K562 (cell line): Measurements from ENCODE around the gene EXOSC2. TPM values are rescaled to one million over a fixed set of nuclear protein-coding genes. Genes with fewer than 3 reads are reported as not detected.

Source experiments
- CHAMP1 ChIP-seq: fragments of 450-650 bp; IDR thresholded peaks from 2 replicates; pipeline ENCODE4 v1.6.1; 2016; ENCODE audit warnings: mild to moderate bottlenecking
- DDX20 ChIP-seq: fragments of 450-650 bp; IDR thresholded peaks from 2 replicates; pipeline ENCODE4 v1.6.1; 2016; ENCODE audit warnings: missing genetic modification characterization, low read depth, mild to moderate bottlenecking, missing compliant biosample characterization, moderate library complexity
- GMEB1 ChIP-seq: fragments of 250-450 bp; sonication (Bioruptor Pico); IDR thresholded peaks from 2 replicates; pipeline ENCODE4 v1.4.0; 2020; ENCODE audit warnings: mild to moderate bottlenecking
- HSF4 ChIP-seq: fragments of 250-450 bp; sonication (Bioruptor Pico); IDR thresholded peaks from 2 replicates; pipeline ENCODE4 v2.1.2; 2022; ENCODE audit warnings: mild to moderate bottlenecking, moderate library complexity, borderline replicate concordance
- MAFK ChIP-seq: IDR thresholded peaks from 2 replicates; pipeline ENCODE4 v1.6.1; 2011; ENCODE audit warnings: low read length, improper control_type of control experiment
- RAD21 ChIP-seq, 2 experiments: fragments of 250-450 bp in 1 of 2; fragments of 450-650 bp in 1 of 2; sonication (Bioruptor Pico) in 1 of 2; formaldehyde crosslinking in 1 of 2; IDR thresholded peaks in 1 of 2; conservative IDR thresholded peaks in 1 of 2; 2 replicates each; pipeline versions ENCODE4 v1.4.0 to v1.8.0; 2020 to 2022; ENCODE audit warnings: mild to moderate bottlenecking in 2 of 2, moderate library complexity in 1 of 2
- TEAD2 ChIP-seq: fragments of 450-650 bp; IDR thresholded peaks from 2 replicates; pipeline ENCODE4 v1.6.1; 2016; ENCODE audit warnings: missing genetic modification characterization, control low read depth, missing compliant biosample characterization
- TFE3 ChIP-seq: fragments of 450-650 bp; formaldehyde crosslinking; IDR thresholded peaks from 2 replicates; pipeline ENCODE4 v1.4.0; 2020; ENCODE audit warnings: mild to moderate bottlenecking, mixed read lengths
- U2AF1 ChIP-seq: fragments of 200-400 bp; formaldehyde crosslinking; optimal IDR thresholded peaks from 2 replicates; pipeline ENCODE3; 2017; ENCODE audit warnings: mild to moderate bottlenecking, low read depth, low read length, moderate library complexity
- polyA plus RNA-seq, 8 experiments: library from polyadenylated mRNA; depleted of rRNA in 4 of 8; stranded (reverse) in 5 of 8; unstranded in 3 of 8; fragments of >200 nt; fragmentation: Nextera tagmentation in 2 of 8; fragmentation: Illumina TruSeq in 1 of 8; extraction: Ambion mirVana in 2 of 8; extraction: Trizol in 1 of 8; gene quantifications; 2 replicates each; pipeline versions ENCODE4 v1.2.1 to v1.2.3, GENCODE V29; 2011 to 2014; ENCODE audit warnings: inconsistent platforms in 1 of 8, missing spikeins in 1 of 8
- total RNA-seq, 7 experiments: library from RNA; depleted of rRNA in 6 of 7; stranded (reverse); fragments of >200 nt in 6 of 7; fragmentation: Illumina TruSeq in 2 of 7; extraction: Trizol in 2 of 7; gene quantifications; 2 replicates each; pipeline versions ENCODE4 v1.2.1 to v1.2.3, GENCODE V29; 2011 to 2021; ENCODE audit warnings: low replicate concordance in 1 of 7
- TF ChIP-seq, protein P1 (sequence below): fragments of 250-450 bp; sonication (Bioruptor Pico); IDR thresholded peaks from 2 replicates; pipeline ENCODE4 v1.8.0; 2021; ENCODE audit warnings: borderline replicate concordance, mild to moderate bottlenecking, moderate library complexity; ENCODE audit not compliant: poor library complexity, severe bottlenecking

The EXOSC2 gene
- total and polyA plus RNA-seq, 9 of the 15 experiments (the other 6 are each of a cell fraction or from before 2014, with no cell fraction given) = 46.0 to 101 (median 77.6) TPM

GRCh38 chr9:130668196-130668595 lies 25.4 kb upstream of the EXOSC2 start (continued):
- TF ChIP-seq TFE3 (CRISPR knock-in tag) (no peak), CHAMP1 (no peak), GMEB1 (CRISPR knock-in tag) (no peak), TEAD2 (tag) (no peak), DDX20 (tag) (no peak), U2AF1 (no peak), HSF4 (CRISPR knock-in tag) (no peak), MAFK (no peak), RAD21 (CRISPR knock-in tag; conservative IDR thresholded peaks at IDR 0.05 in 1 of 2, IDR thresholded peaks at IDR 0.05 in 1 of 2) (no peak)
- TF ChIP-seq, protein P1, sequence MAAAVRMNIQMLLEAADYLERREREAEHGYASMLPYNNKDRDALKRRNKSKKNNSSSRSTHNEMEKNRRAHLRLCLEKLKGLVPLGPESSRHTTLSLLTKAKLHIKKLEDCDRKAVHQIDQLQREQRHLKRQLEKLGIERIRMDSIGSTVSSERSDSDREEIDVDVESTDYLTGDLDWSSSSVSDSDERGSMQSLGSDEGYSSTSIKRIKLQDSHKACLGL = no peak
